ENCODE results near the gene INAFM2.

- TF ChIP-seq CTCF (IDR thresholded peaks at IDR 0.05; ENCODE audit: poor library complexity) (no peak), EZH2phosphoT487 (IDR thresholded peaks at IDR 0.05; ENCODE audit: low read depth, severe bottlenecking, unreplicated experiment) (no peak), EZH2 (IDR thresholded peaks at IDR 0.05; ENCODE audit: borderline replicate concordance) (no peak)
Measured at GRCh38 chr15:40290918-40291574, 32.4 kb upstream of the INAFM2 start.

Data from hepatocyte (in vitro differentiated cells).